GM12878 (cell line): ENCODE data around the gene RAB12. TPM values are rescaled to one million over a fixed set of nuclear protein-coding genes. Genes with fewer than 3 reads are reported as not detected.

Source experiments
- ATAC-seq: fragments of 200-7000 bp; cut with Tn5 transposase; 3 replicates; pipeline ENCODE4 v1.9.1; 2020; ENCODE audit warnings: mild to moderate bottlenecking, moderate library complexity
- BruUV-seq: library from RNA; stranded (reverse); fragments of 400-500 nt; replicated peaks from 2 replicates; lab custom pipeline; 2021; lab: Mats Ljungman, UMichigan
- CTCF ChIA-PET: fragments of 300-600 bp; sonication (Branson Sonifier 250); formaldehyde crosslinking; extraction: SDS; loops from one replicate; lab custom pipeline; 2021; ENCODE audit warnings: inconsistent platforms; lab: Yijun Ruan, JAX
- POLR2A ChIA-PET: fragments of 350-600 bp; formaldehyde crosslinking; extraction: SDS; loops from one replicate; lab custom pipeline; 2021; ENCODE audit warnings: inconsistent platforms; lab: Charles Lee
- RAD21 ChIA-PET: fragments of 300-600 bp; sonication (Branson Sonifier 250); formaldehyde crosslinking; loops from one replicate; lab custom pipeline; 2023; ENCODE audit warnings: antibody characterized with exemption; ENCODE audit not compliant: unreplicated experiment; lab: Charles Lee
- SMC1A ChIA-PET: fragments of 300-600 bp; sonication (Branson Sonifier 250); formaldehyde crosslinking; loops from one replicate; lab custom pipeline; 2023; ENCODE audit not compliant: unreplicated experiment, uncharacterized antibody; lab: Charles Lee
- DNase-seq: peaks from one replicate; pipeline ENCODE4 v3.0.0-alpha.2; 2011; ENCODE audit warnings: low read depth, low spot score
- FAIRE-seq: peaks from 3 replicates; lab custom pipeline; 2011; peaks lifted over from hg19 to GRCh38; lab: Jason Lieb, UNC
- H2AFZ ChIP-seq: 2 replicates; pipeline ENCODE4 v1.6.0; 2011; ENCODE audit warnings: low read depth, low read length, control low read depth; ENCODE audit not compliant: control insufficient read depth
- H3K27ac ChIP-seq: 2 replicates; pipeline ENCODE4 v1.5.1; 2011; ENCODE audit warnings: control low read depth; ENCODE audit not compliant: control insufficient read depth, insufficient read depth
- H3K27me3 ChIP-seq, 2 experiments: replicated peaks in 1 of 2; 2 replicates each; pipeline versions ENCODE4 v1.6.0 to v1.6.1; 2011; ENCODE audit warnings: low read length in 1 of 2; ENCODE audit not compliant: control insufficient read depth in 2 of 2, insufficient read depth in 2 of 2
- H3K36me3 ChIP-seq, 2 experiments: 2 replicates each; pipeline ENCODE4 v1.5.1; 2011; ENCODE audit warnings: low read length in 1 of 2; ENCODE audit not compliant: control insufficient read depth in 2 of 2, insufficient read depth in 2 of 2
- H3K4me1 ChIP-seq: 2 replicates; pipeline ENCODE4 v1.6.1; 2011; ENCODE audit warnings: mild to moderate bottlenecking, low read length, moderate library complexity, mixed read lengths; ENCODE audit not compliant: control insufficient read depth, insufficient read depth
- H3K4me2 ChIP-seq: 2 replicates; pipeline ENCODE4 v1.6.0; 2011; ENCODE audit warnings: control low read depth; ENCODE audit not compliant: control insufficient read depth, insufficient read depth
- H3K4me3 ChIP-seq: fragments of 200-600 bp; sonication (generic); 2 replicates; pipeline ENCODE4 v1.5.1; 2016
- H3K79me2 ChIP-seq: 2 replicates; pipeline ENCODE4 v1.6.0; 2011; ENCODE audit warnings: low read length; ENCODE audit not compliant: control insufficient read depth, insufficient read depth
- H3K9ac ChIP-seq: 2 replicates; pipeline ENCODE4 v1.8.0; 2011; ENCODE audit warnings: low read length, control low read depth, mixed read lengths; ENCODE audit not compliant: control insufficient read depth, insufficient read depth
- H3K9me3 ChIP-seq: replicated peaks from 3 replicates; pipeline ENCODE4 v1.5.1; 2011; ENCODE audit warnings: mild to moderate bottlenecking, low read length; ENCODE audit not compliant: control insufficient read depth, insufficient read depth
- H4K20me1 ChIP-seq: 2 replicates; pipeline ENCODE4 v1.6.0; 2011; ENCODE audit not compliant: control insufficient read depth, insufficient read depth
- JUNB ChIP-seq: IDR thresholded peaks from 2 replicates; pipeline ENCODE4 v1.6.1; 2016; ENCODE audit warnings: antibody characterized with exemption, mild to moderate bottlenecking
- PBX3 ChIP-seq: IDR thresholded peaks from 2 replicates; pipeline ENCODE4 v1.6.1; 2011; ENCODE audit warnings: mild to moderate bottlenecking, low read depth, low read length, moderate library complexity; ENCODE audit not compliant: insufficient replicate concordance
- PKNOX1 ChIP-seq: fragments of 450-650 bp; IDR thresholded peaks from 2 replicates; pipeline ENCODE4 v1.6.1; 2016; ENCODE audit warnings: mild to moderate bottlenecking
- STAT1 ChIP-seq: fragments of 450-650 bp; conservative IDR thresholded peaks from 2 replicates; pipeline ENCODE4 v1.6.1; 2014; ENCODE audit warnings: antibody characterized with exemption, mild to moderate bottlenecking
- ZNF687 ChIP-seq: fragments of 450-650 bp; IDR thresholded peaks from 2 replicates; pipeline ENCODE4 v1.6.1; 2017; ENCODE audit warnings: mild to moderate bottlenecking, moderate library complexity
- WGBS: methylation state at CpG from one replicate; pipeline ENCODE4 v1.1.6; 2016; ENCODE audit warnings: low lambda C conversion rate; ENCODE audit not compliant: insufficient replicate concordance, insufficient coverage; ENCODE audit errors: missing lambda C conversion rate; 5-methylcytosine and 5-hydroxymethylcytosine counted together
- in situ Hi-C: fragments of 300-500 bp; cut with MboI; formaldehyde crosslinking; loops from 9 replicates; pipeline ENCODE4 v1.14.3; 2018; ENCODE audit warnings: mixed read lengths
- intact Hi-C: fragments of 100-400 bp; cut with micrococcal nuclease; formaldehyde crosslinking; loops from one replicate; pipeline ENCODE4 v1.14.2; 2022; ENCODE audit not compliant: unreplicated experiment
- polyA plus RNA-seq, 11 experiments: library from polyadenylated mRNA; depleted of rRNA in 4 of 11; unstranded in 6 of 11; stranded (reverse) in 5 of 11; fragments of >200 nt; fragmentation: Nextera tagmentation in 4 of 11; fragmentation: Illumina TruSeq in 1 of 11; extraction: Ambion mirVana in 4 of 11; extraction: Trizol in 1 of 11; gene quantifications; 1 replicate in 1 of 11; 2 replicates in 10 of 11; pipeline versions ENCODE4 v1.2.1 to v1.2.3, GENCODE V29; 2011 to 2016; ENCODE audit warnings: inconsistent platforms in 2 of 11, missing spikeins in 2 of 11, low read depth in 1 of 11
- total RNA-seq, 4 experiments: library from RNA; depleted of rRNA in 3 of 4; stranded (reverse); fragments of >200 nt in 3 of 4; fragmentation: Illumina TruSeq in 1 of 4; extraction: Trizol in 1 of 4; gene quantifications; 2 replicates each; pipeline versions ENCODE4 v1.2.1 to v1.2.3, GENCODE V29; 2013 to 2021

RAB12 gene
- total and polyA plus RNA-seq, 10 of the 15 experiments (the other 5 are each of a cell fraction or from before 2014, with no cell fraction given) = 0.71 to 29.8 (median 14.0) TPM

GRCh38 chr18:8586941-8587340, 22.3 kb upstream of the RAB12 start:
- peak; percentile 46; the same call in 1 of the 2 replicates for TF ChIP-seq PKNOX1
- TF ChIP-seq STAT1 = no peak
- TF ChIP-seq PBX3 = peak; percentile 12
- TF ChIP-seq, all 136 proteins: peak for 2
- Histone ChIP-seq H3K4me2 (no peak overlapping the region; the same call in 1 of the 2 replicates), H3K36me3 (no peaks in the 10 kb centered on the region), H3K27ac (no peak overlapping the region), H3K9ac (no peak overlapping the region), H4K20me1 (no peaks in the 10 kb centered on the region), H3K27me3 (no peaks in the 10 kb centered on the region), H3K9me3 (no peaks in the 10 kb centered on the region), H3K4me1 (no peaks in the 10 kb centered on the region), H2AFZ (no peak overlapping the region), H3K4me3 (no peak overlapping the region), H3K79me2 (no peaks in the 10 kb centered on the region)
- 1% methylated on average over 4 of the region's 4 CpGs for WGBS
- intact Hi-C loops = no loop called here
- FAIRE-seq = no peak
- RAD21 ChIA-PET = no interaction called here
- BruUV-seq = no TSS peak
- in situ Hi-C loops = no loop called here
- ATAC-seq = no peak
- CTCF ChIA-PET = interaction anchor here (0.7 to 2.4 kb wide), 2 partner anchors 21 to 66 kb away, joined by 3 to 7 read pairs; no protein-coding TSS in a partner anchor
- DNase-seq = no peak
- SMC1A ChIA-PET = interaction anchor here (3.2 kb wide), 1 partner anchor 12 kb away, joined by 12 read pairs; no protein-coding TSS in a partner anchor
- POLR2A ChIA-PET = no interaction called here

- ChIA-PET POLR2A (no interaction called here), RAD21 (no interaction called here), SMC1A (interaction anchor here (0.6 kb wide), 1 partner anchor 10 kb away, joined by 3 read pairs; no protein-coding TSS in a partner anchor), CTCF (no interaction called here)
- no peak for ATAC-seq
- in situ Hi-C loops = no loop called here
- H4K20me1 ChIP-seq = no peaks in the 10 kb centered on the region
- peaks cover under 1% of the 10 kb centered on the region; the same call in 1 of the 2 replicates for H3K4me1 ChIP-seq
- no peaks in the 10 kb centered on the region for H3K36me3 ChIP-seq
- intact Hi-C loops = no loop called here
- no peak overlapping the region for H3K4me2 ChIP-seq
- H3K79me2 ChIP-seq = no peaks in the 10 kb centered on the region
- no peak for FAIRE-seq
- H3K4me3 ChIP-seq = no peak overlapping the region
- no TSS peak for BruUV-seq
- no peak overlapping the region for H3K27ac ChIP-seq
- H3K9ac ChIP-seq = no peak overlapping the region
- TF ChIP-seq JUNB (no peak), ZNF687 (no peak)
- no peaks in the 10 kb centered on the region for H3K27me3 ChIP-seq
- 58% methylated on average over 6 of the region's 6 CpGs for WGBS
- no peaks in the 10 kb centered on the region; the same call in 2 of the 3 replicates for H3K9me3 ChIP-seq
- H2AFZ ChIP-seq = no peak overlapping the region
- no peak for DNase-seq
These were observed 13.8 kb upstream of the RAB12 start for GRCh38 chr18:8595445-8595844.
